ENCODE results near the gene AMIGO1.

DNA sequence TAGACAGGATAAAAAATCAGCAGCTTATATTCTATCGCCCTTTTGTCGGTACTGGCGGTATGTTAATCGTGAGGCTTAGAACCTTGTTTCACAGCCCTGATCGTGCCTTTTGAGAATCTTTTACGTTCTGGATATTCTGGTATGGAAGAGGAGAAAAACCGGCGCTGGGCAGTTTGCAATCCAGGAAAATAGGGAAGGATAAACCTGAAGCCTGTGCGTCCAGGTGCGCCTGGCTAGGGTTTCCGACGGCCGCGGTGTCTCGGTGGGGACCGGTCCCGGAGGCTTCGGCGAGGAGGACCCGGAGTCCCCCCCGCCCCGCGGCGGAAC lies 43.4 kb downstream of the AMIGO1 start:
- TF ChIP-seq CEBPB (IDR thresholded peaks at IDR 0.05; ENCODE audit: borderline replicate concordance in 1 of 2, low read depth in 2 of 2, low read length in 2 of 2) (no peak), IKZF1 (conservative IDR thresholded peaks at IDR 0.05) (no peak)
